ENCODE data around the gene DLX6. TPM values are rescaled to one million over a fixed set of nuclear protein-coding genes. Genes with fewer than 3 reads are reported as not detected.

DLX6 gene
- total RNA-seq, 2 donors from 2014 or later: not detected

- Mint-ChIP-seq H3K27ac (no peak overlapping the region), H3K9me3 (peaks cover 4% of the 10 kb centered on the region), H3K4me3 (no peak overlapping the region), H3K4me1 (peaks cover 4% of the 10 kb centered on the region), H3K36me3 (ENCODE audit: low read depth) (no peaks in the 10 kb centered on the region), H3K27me3 (peaks cover 76% of the 10 kb centered on the region)
- no peak for ATAC-seq (replicated peaks)
These were observed 15.5 kb upstream of the DLX6 start for GRCh38 chr7:96989859-96990317.

DNA sequence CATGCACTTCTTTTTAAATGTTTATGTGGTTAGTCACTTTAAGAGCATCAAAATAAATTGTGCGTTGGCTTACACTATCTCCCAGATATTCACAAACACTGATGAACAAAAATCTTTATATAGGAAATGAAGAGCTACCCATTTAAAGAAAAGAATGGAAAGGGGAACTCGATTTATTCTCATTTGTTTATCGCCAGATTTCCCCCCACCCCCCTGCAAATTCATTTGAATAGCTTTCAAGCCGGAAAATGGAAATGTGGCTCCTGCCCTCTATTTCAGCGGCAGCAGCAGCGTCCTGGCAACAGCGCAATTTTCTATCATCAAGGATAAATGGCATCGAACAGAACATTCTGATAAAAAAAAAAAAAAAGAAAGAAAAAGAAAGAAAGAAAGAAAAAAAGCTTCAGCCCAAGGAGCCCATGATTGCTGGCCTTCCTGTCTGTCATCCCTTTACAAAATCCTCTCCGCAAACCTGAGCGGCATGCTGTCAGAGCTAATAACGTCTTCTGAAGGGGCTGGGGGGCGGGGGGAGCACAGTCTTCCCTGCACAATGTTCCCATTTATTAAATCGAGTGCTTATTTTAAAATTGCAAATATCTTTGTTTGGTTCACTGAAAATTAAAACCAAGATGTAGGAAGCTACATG lies 13.7 kb upstream of the DLX6 start:
- Mint-ChIP-seq H3K27me3 (peaks cover 76% of the 10 kb centered on the region), H3K36me3 (ENCODE audit: low read depth) (no peaks in the 10 kb centered on the region), H3K4me1 (peaks cover 4% of the 10 kb centered on the region), H3K27ac (no peak overlapping the region), H3K9me3 (peaks cover 4% of the 10 kb centered on the region), H3K4me3 (no peak overlapping the region)
- ATAC-seq (replicated peaks): no peak

GRCh38 chr7:96992192-96993005 lies 13.0 kb upstream of the DLX6 start:
- peaks cover 4% of the 10 kb centered on the region for H3K9me3 Mint-ChIP-seq
- no peaks in the 10 kb centered on the region for H3K36me3 Mint-ChIP-seq (ENCODE audit: low read depth)
- ATAC-seq (replicated peaks): no peak
- H3K4me1 Mint-ChIP-seq: peaks cover 4% of the 10 kb centered on the region
- no peak overlapping the region for H3K4me3 Mint-ChIP-seq
- no peak overlapping the region for H3K27ac Mint-ChIP-seq
- peaks cover 76% of the 10 kb centered on the region for H3K27me3 Mint-ChIP-seq

GRCh38 chr7:96993094-96993865 lies 12.1 kb upstream of the DLX6 start:
- no peak overlapping the region for H3K27ac Mint-ChIP-seq
- no peak for ATAC-seq (replicated peaks)
- H3K9me3 Mint-ChIP-seq: peaks cover 4% of the 10 kb centered on the region

DNA sequence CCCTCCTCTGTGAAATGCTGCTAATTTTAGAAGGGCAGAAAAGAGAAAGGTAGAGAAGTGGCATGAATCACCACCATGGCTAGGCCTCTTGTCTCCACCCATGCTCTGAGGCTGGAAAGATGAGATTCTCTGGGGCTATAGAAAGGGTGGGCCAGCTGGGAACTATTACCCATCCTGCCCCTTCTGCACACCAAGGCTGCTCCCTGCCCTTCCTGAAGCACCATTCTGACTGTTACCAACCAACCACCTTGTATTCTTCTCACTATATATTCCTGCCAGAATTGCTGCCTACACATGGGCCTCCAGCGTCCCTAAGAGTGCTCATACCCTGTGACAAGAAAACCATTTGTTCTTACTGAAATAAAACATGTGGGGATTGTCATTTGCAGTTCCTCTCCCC lies 11.4 kb upstream of the DLX6 start:
- ATAC-seq (replicated peaks): no peak
- peaks cover 77% of the 10 kb centered on the region for H3K27me3 Mint-ChIP-seq
- peaks cover 4% of the 10 kb centered on the region for H3K9me3 Mint-ChIP-seq
- peaks cover 4% of the 10 kb centered on the region for H3K4me1 Mint-ChIP-seq
- no peak overlapping the region for H3K27ac Mint-ChIP-seq
- H3K4me3 Mint-ChIP-seq: no peak overlapping the region
- no peaks in the 10 kb centered on the region for H3K36me3 Mint-ChIP-seq (ENCODE audit: low read depth)

More at GRCh38 chr7:96993094-96993865, 12.1 kb upstream of the DLX6 start:
- Mint-ChIP-seq H3K4me3 (no peak overlapping the region), H3K36me3 (ENCODE audit: low read depth) (no peaks in the 10 kb centered on the region), H3K4me1 (peaks cover 4% of the 10 kb centered on the region), H3K27me3 (peaks cover 77% of the 10 kb centered on the region)

- Mint-ChIP-seq H3K9me3 (peaks cover 7% of the 10 kb centered on the region), H3K27ac (no peak overlapping the region), H3K27me3 (peaks cover 78% of the 10 kb centered on the region), H3K4me3 (no peak overlapping the region), H3K36me3 (ENCODE audit: low read depth) (no peaks in the 10 kb centered on the region), H3K4me1 (no peaks in the 10 kb centered on the region)
- no peak for ATAC-seq (replicated peaks)
These were observed 9.8 kb upstream of the DLX6 start for GRCh38 chr7:96995406-96996110.

DNA sequence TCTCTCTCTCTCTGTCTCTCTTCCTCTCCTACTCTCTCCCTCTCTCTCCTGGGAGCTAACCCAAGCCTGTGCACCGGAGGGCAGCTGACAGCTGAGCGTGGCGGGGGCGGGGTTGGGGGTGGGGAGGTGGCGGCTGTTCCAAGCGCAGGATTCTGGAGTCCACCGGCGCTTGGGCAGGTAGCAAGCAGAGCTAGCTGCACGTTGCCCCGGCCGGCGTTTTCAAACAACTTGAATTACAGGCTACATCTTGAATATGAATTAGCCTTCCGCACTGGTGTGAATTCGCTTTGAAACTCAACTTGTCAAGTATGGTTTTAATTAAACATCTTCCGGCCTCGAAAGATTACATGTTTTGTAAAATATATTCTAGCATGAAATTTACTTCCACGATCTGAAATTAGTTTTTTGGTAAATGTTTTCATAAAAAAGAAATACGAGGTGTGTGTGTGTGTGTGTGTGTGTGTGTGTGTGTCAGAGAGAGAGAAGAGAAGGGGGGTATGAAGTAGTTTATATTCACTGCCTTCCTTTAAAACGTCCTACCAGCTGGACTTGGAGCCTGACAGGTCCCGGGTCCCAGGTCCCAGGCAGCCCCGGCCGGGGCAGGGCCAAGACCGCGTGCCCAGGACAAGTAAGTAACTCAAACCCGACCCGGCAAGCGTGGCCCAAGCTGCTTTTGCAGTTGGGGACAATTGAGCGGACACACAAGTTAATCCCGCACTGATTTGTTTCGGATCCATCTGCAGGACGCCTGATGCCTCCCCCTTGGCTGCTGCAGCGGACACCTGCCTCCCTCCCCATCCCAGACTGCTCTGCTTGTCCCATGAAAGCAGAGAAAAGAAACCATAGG lies 9.0 kb upstream of the DLX6 start:
- Mint-ChIP-seq H3K9me3 (peaks cover 7% of the 10 kb centered on the region), H3K27me3 (peaks cover 80% of the 10 kb centered on the region), H3K27ac (no peak overlapping the region), H3K36me3 (ENCODE audit: low read depth) (no peaks in the 10 kb centered on the region), H3K4me3 (no peak overlapping the region), H3K4me1 (no peaks in the 10 kb centered on the region)
- no peak for ATAC-seq (replicated peaks)

- no peaks in the 10 kb centered on the region for H3K36me3 Mint-ChIP-seq (ENCODE audit: low read depth)
- H3K27me3 Mint-ChIP-seq: peaks cover 79% of the 10 kb centered on the region
- H3K27ac Mint-ChIP-seq: no peak overlapping the region
- no peak for ATAC-seq (replicated peaks)
- peaks cover 7% of the 10 kb centered on the region for H3K9me3 Mint-ChIP-seq
- no peak overlapping the region for H3K4me3 Mint-ChIP-seq
- H3K4me1 Mint-ChIP-seq: no peaks in the 10 kb centered on the region
These were observed 8.3 kb upstream of the DLX6 start for GRCh38 chr7:96996958-96997511.

GRCh38 chr7:96997512-96998032 lies 7.8 kb upstream of the DLX6 start:
- no peaks in the 10 kb centered on the region for H3K4me1 Mint-ChIP-seq
- H3K4me3 Mint-ChIP-seq: no peak overlapping the region
- peaks cover 7% of the 10 kb centered on the region for H3K9me3 Mint-ChIP-seq
- H3K27ac Mint-ChIP-seq: no peak overlapping the region
- peaks cover 81% of the 10 kb centered on the region for H3K27me3 Mint-ChIP-seq
- H3K36me3 Mint-ChIP-seq (ENCODE audit: low read depth): no peaks in the 10 kb centered on the region
- no peak for ATAC-seq (replicated peaks)

GRCh38 chr7:96998333-96998732 lies 7.0 kb upstream of the DLX6 start:
- Mint-ChIP-seq H3K27me3 (peaks cover 81% of the 10 kb centered on the region), H3K36me3 (ENCODE audit: low read depth) (peaks cover 4% of the 10 kb centered on the region), H3K4me1 (no peaks in the 10 kb centered on the region), H3K9me3 (peaks cover 7% of the 10 kb centered on the region), H3K27ac (no peak overlapping the region), H3K4me3 (no peak overlapping the region)
- ATAC-seq (replicated peaks): no peak

- no peak overlapping the region for H3K4me3 Mint-ChIP-seq
- ATAC-seq (replicated peaks): no peak
- peaks cover 80% of the 10 kb centered on the region for H3K27me3 Mint-ChIP-seq
- H3K36me3 Mint-ChIP-seq (ENCODE audit: low read depth): peaks cover 5% of the 10 kb centered on the region
- H3K9me3 Mint-ChIP-seq: peaks cover 7% of the 10 kb centered on the region
- H3K4me1 Mint-ChIP-seq: no peaks in the 10 kb centered on the region
- H3K27ac Mint-ChIP-seq: no peak overlapping the region
These were observed 6.6 kb upstream of the DLX6 start for GRCh38 chr7:96998744-96999143.

DNA sequence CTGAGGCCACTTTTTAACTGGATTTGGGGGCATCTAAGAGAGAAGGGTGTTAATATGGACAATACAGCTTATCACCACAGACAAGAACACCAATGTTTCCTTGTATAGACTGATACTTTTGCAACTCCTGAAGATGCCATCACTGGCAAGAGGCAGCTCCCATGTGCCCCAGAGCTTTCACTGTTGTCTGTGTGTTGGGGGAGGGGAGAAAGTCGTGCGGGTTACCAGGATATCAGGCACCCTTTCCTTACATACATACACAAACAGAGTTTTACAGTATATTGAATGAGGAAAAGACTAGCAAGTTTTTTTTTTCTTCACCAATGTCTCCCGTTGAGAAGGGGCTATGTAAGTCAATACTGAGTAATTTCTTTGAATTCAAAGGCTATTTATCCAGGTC lies 4.1 kb upstream of the DLX6 start:
- ATAC-seq (replicated peaks): no peak
- peaks cover 7% of the 10 kb centered on the region for H3K9me3 Mint-ChIP-seq
- H3K27ac Mint-ChIP-seq: no peak overlapping the region
- no peaks in the 10 kb centered on the region for H3K4me1 Mint-ChIP-seq
- H3K36me3 Mint-ChIP-seq (ENCODE audit: low read depth): peaks cover 5% of the 10 kb centered on the region
- H3K4me3 Mint-ChIP-seq: no peak overlapping the region
- peaks cover 65% of the 10 kb centered on the region for H3K27me3 Mint-ChIP-seq

Data from activated T-helper 17 cell treated with anti-CD3 and anti-CD28 coated beads, Interleukin-2, amount 50 U/mL, for 72 hours (primary cell).